GM18858 (cell line): ENCODE results near the gene ATP2C2.

Source experiments
- ATAC-seq: cut with Tn5 transposase; IDR thresholded peaks from one replicate; pipeline ENCODE4 v1.9.1; 2021; ENCODE audit not compliant: unreplicated experiment

ATP2C2 gene

DNA sequence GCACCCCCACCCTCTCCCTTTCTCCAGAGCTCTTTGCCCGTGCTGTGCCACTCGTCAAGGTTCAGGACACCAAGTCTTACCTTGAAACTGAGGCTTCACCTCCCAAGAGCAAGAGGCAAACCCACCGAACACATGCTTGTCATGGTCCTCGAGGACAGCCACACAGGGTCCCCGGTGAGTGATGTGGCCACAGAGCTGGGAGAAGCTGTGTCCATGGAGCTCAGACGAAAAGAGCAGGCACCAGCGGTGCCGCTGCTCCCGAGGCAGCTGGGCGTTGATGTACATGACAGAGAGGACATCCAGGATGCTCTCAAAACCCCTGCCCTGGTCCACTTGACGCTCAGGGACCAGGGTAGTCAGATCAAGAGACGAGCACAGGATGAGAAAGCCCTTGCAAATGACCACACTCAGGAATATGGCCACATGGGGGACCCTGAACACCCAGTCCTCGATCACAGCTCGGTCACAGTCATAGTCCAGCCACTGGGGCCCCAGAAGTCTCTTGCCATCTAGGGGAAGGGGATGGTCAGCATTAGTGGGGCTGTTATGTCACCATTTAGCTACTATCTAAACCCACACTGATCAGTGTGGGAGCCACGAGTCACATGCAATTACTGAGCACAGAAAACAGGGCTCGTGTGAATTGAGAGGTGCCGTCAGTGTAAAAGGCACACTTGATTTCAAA, 118.4 kb downstream of the ATP2C2 start:
- no peak for ATAC-seq

DNA sequence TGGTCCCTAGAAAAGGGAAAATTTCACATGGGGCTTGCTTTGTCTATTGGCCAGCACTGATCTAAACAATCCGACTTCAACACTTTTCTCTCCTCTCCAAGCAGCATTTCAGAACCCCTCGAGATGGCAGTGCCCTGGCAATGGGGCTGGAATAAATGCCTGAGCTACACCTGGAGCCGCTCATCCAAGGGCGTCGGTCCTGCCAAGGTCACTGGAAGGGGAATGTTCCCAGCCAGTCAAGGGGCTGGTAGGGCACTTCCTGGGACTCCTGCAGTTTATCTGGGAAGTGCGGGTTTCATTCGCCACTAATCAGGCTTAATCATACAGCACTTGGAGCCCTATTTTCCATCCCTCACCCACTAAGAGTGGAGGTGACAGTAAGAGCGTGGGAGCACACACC, 119.0 kb downstream of the ATP2C2 start:
- no peak for ATAC-seq

DNA sequence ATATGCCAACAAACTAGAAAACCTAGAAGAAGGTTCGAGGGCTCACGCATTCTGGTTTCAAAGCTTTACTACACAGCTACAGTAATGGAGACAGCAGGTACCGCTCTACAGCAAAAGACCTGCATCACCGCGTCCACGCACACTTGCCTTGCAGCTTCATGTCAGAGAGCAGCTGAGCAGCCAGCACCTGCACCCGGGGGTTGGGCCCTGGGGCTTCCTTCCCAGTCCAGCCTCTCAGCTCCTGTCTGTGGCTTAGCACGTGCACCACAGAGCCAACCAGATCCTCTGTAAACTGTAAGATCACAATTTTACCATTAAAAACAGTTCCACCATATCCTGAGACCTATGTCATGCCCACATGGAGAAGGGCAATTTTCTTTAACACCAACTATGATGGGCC, 120.8 kb downstream of the ATP2C2 start:
- ATAC-seq: no peak

DNA sequence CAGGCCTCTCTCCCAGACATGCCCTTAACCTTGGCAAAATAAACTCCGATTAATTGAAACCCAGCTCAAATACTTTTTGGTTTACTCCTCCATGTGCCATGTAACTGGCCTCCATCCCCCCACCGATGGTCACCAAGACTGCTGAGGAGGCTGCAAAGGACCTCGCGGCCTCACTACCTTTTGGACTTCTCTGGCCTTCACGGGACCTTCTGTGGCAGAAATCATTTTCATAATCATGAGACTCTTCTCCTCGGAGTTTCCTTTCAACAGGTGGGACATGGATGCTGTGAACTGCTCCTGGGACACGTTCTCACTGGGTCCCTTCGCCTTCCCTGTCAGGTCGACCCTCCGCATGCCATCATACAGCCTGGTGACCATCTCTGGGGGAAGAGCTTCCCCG, 127.2 kb downstream of the ATP2C2 start:
- ATAC-seq: no peak

DNA sequence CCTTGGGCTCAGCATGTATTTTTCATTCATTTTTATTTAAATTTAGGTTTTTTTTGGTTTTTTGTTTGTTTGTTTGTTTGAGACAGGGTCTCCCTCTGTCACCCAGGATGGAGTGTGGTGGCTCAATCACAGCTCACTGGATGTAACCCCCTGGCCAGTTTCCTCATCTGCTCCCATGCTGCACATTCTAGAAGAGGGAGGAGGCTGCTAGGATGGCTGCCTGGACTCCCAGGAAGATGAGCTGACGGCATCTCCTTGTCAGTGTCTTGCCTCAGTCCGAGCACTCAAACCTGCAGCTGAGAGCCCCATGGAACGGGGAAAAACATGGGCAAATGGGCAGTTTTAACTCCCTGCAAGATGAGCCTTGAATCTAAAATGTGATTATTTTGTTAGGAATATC, 128.7 kb downstream of the ATP2C2 start:
- ATAC-seq: no peak

DNA sequence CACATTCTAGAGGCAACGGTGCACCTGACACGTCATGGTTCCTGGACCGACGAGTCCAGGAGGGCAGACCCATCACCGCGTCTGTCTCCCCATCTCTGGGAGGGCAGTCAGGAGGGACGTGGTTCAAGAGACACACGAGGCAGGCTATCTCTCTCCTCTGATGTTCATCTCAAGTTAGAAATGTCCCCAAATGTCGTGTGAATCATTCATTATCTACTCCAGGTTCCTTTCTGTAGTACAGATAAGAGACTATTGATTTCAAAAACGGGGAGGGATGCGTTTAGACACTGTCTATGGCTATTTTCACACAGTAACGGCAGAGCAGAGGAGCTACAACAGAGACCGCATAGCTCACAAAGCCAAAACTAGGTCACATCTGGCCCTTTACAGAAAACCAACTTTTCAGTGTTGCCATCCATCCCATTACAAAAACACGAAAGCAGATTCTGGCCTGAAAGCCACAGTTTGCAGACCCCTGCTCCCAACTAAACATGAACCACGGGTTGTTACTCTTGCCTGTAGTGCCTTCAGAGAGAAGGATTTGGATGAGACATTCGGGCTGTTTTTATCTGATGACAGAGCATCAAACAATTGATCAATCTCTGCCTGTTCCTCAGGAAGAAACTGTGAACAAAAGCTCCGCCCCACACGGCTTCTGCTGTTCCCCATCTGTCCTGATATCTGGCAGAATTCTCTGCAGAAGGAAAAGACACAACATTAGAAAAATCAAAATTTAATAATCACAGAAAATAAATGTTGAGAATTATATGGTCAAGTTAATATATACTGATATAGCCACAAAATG, 129.3 kb downstream of the ATP2C2 start:
- no peak for ATAC-seq

DNA sequence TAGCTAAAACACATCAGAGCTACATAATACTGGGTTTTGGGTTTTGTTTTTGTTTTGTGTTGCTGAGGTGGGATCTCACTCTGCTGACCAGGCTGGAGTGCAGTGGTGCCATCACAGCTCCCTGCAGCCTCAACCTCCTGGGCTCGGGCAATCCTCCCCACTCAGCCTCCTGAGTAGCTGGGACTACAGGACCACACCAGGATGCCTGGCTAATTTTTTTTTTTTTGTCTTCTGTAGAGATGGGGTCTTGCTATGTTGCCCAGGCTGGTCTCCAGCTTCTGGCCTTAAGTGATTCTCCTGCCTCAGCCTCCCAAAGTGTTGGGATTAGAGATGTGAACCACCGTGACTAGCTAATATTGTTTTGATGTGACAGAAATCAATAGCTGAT, 129.9 kb downstream of the ATP2C2 start:
- no peak for ATAC-seq

DNA sequence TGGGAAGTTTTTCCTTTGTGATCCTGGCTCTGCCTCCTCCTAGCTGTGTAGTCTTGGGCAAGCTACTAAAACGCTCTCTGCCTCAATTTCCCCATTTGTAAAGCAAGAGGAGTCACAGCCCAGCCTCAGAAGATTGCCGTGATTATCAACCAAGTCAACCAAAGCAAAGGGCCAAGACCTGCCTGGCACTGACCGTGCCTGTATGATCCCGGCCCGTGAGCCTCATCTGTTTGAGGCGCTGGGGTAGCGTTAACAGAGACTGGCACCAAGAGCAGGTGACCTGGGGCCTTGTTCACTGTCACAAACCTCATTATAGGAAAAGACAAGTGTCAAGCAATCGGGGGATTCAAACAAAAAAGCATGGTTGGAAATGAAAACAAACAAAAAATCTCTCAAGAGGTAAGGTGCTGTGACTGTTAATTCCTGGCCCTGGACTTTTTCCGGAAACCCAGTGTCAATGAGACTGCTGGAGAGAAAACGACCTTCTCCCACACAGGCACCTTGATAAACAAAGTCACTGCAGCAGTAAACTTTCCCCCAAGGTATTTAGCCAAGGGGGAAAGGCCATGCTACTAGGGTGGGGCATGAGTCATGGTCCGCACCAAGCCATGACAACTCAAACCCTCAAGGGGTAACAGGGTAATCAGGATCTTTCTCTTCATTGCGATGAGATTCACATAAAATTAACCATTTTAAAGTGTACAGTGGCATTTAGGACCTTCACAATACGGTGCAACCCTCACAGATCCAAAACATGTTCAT, 130.7 kb downstream of the ATP2C2 start:
- ATAC-seq: no peak

DNA sequence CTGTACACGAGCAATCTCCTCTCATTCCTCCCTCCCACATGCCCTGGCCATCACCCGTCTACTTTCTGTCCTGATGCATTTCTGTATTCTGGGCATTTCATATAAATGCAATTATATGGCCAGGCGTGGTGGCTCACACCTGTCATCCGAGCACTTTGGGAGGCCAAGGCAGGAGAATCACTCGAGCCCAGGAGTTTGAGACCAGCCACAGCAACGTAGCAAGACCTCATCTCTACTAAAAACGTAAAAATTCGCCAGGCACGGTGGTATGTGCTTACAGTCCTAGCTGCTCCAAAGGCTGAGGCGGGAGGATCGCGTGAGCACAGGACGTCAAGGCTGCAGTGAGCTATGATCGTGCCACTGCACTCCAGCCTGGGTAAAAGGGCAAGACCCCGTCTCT, 131.3 kb downstream of the ATP2C2 start:
- no peak for ATAC-seq

DNA sequence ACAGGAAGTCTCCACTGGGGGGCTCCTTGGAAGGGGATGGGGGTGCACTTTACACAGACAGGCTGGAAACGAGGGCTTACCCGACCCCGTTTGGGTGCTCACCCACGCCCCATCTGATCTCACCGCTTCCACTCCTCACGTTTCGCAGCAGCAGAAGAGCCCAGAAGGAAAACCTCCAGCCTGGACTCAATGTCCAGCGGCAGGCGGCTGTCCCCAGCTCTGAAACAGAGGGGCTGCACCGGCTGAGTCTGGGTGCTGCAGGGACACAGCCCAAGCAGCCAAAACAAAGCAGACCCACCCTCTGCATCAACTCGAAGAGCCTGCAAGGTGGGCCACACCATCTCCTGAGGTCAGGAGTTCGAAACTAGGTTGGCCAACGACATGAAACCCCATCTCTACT, 132.2 kb downstream of the ATP2C2 start:
- no peak for ATAC-seq

DNA sequence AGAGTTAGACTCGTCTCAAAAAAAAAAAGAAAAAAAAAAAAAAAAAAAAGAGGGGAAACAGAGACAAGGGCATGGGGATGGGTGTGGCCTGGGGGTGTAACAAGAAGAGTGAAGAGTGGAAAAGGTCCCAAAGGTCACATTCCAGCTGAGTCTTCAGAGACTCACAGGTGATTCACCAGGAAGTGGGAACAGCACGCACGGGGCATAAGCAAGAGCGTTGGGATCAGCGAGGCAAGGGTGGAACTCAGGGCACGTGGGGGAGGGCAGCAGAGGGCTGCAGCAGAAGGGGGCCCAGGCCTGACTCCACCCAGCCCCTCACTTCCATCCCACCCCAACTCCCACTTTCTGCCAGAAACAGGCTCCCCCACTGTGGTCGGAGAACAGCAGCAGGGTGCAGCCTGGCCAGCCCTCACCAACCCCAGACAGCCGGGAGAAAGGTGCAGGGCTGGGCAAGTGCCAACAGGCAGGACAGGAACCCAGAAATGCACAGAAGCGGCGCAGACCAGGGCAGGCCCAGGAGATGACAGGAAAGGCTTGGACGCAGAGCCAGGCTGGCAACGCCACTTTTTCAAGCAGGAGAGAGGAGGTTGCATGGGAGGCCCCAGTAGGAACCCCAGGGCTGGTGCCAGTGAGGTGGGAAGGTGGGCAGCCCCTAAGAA, 132.9 kb downstream of the ATP2C2 start:
- ATAC-seq: no peak

DNA sequence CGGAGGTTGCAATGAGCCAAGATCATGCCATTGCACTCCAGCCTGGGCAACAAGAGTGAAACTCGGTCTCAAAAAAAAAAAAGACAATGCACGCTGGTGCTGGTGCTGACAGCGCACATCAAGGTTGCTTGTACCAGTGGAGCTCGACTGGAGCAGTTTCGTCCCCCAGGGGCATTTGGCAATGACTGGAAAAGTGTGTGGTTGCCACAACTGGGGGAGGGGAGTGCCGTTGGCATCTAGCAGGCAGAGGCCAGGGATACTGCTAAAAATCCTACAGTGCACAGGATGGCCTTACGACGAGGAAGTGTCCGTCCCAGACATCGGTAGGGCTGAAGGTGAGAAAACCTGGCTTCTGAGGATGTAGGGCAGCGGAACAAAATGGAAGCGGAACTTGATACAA, 133.7 kb downstream of the ATP2C2 start:
- ATAC-seq: no peak

DNA sequence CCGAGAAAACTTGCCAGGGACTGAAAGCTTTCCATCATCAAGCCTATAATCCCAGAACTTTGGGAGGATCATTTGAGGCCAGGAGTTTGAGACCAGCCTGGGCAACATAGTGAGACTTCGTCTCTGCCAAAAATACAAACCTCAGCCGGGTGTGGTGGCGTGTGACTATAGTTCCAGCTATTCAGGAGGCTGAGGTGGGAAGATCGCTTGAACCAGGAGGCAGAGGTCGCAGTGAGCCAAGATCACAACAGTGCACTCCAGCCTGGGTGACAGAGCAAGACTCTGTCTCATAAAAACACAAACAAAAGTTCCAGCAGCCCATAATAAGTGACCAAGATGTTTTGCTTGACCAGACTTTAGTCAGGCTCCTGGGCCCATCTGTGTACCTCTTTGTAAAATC, 134.2 kb downstream of the ATP2C2 start:
- ATAC-seq: no peak

DNA sequence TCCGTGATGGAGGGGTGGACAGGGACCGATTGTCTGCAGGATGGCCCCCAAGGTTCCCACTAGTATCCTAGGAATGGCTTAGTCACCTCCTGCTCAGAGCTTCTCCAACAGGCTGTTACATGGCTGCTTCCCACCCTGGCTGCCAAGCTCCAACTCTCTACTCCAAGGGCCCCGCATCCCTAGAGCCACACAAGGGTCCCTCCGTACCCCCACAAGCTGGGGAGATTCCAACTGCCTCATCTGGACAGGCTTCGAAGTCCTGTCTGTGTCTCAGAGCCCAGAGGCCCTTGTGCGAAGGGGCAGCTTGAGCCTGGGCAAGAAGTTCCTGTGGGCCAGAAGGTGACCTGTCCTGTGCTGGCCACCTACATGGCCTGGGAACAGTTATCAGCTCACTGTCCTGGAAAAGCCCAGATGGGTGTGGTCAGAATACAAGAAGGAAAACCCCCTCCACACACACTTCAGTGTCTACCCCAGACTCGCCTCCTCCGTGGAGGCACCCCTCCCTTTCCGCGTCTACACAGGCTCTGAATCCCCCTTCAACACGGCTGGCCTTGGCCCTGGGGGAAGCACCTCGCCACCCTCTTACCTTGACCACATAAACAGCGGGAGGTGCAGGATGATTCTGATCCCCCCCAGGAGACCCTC, 135.5 kb downstream of the ATP2C2 start:
- ATAC-seq: no peak

DNA sequence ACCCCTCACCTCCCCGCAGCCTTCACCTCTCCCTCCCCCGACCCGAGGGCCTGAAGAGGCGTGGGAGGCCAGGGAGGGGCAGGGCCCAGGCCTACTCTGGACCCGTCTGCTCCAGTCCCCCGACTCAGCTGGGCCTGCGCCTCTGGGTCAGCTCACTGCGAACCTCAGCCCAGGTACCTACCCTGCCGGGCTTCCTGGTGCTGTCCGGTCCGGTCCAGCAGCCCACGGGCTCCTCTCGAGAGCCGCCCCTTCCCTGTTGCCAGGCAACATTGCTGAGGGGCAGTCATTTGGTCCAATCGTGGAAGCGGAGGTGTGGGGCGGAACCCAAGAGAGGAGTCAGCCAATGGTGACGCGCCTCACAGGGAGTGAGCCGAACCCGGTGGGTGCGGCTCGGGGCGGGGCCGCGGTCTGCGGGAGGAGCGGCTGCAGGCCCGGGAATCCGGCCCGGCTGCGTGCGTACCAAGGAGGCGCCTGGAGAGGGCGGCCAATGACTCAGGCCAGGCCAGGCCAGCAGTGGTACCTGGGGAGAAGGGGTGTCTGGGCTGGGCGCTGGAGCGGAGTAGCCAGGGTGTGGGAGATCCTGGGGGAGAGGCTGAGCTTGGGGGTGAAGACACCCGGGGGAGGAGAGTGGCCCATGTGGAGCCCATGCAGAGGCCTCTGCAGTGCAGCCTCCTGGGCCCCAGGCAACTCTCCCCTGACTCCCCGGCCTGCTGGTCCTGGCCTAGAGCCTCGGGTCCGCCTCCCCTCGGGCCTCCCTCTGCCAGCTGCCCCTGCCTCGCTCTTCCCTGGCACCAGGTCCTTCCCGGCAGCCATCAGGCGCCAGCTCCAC, 136.3 kb downstream of the ATP2C2 start, which contains the start of gene MEAK7:
Gene MEAK7, minus strand, starts transcription at position 240 of the 829 bp plus-strand sequence. CDS start 6,573 bp downstream, outside the sequence.
- ATAC-seq: peak; percentile 99

DNA sequence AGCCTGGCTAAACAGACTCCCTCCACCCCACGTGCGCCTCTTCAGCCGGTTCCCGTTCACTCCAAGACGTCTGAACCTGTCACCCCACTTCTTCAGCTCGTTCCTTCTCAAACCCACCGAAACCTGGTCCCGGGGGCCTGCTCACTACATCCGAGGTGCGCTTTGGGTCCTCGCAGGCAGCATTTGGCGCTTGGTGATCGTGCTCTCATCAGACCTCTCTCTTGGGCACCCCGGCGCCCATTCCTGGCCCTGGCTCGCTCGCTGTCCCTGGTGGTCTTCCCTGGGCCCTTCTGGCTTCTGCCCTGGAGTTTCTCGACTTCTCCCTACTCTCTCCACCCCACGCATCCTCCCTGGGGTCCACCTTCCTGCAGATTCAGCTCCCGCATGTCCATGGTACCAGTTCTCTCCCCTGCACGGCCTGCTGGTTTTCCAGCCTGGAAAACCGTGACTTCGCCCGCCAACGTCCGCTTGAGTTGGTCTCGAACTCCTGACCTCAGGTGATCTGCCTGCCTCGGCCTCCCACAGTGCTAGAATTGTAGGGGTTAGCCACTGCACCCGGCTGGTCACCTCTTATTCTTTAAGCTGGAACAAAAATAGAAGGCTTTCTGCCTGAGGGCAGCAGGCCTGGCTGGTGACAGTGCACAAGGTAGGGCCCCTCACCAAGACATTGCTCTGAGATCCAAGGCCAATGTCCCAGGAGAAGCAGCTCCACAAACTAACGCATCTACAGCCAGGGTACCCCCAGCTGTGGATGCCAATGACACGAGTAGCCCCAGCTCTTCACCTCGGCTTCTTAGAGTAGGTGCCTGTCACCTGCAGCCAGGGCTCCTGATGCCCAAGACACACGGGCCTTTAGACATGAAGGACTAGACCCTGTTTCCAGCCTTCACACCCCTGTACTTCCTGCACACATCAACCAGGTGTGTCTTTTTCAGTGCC, 137.2 kb downstream of the ATP2C2 start:
- no peak for ATAC-seq

DNA sequence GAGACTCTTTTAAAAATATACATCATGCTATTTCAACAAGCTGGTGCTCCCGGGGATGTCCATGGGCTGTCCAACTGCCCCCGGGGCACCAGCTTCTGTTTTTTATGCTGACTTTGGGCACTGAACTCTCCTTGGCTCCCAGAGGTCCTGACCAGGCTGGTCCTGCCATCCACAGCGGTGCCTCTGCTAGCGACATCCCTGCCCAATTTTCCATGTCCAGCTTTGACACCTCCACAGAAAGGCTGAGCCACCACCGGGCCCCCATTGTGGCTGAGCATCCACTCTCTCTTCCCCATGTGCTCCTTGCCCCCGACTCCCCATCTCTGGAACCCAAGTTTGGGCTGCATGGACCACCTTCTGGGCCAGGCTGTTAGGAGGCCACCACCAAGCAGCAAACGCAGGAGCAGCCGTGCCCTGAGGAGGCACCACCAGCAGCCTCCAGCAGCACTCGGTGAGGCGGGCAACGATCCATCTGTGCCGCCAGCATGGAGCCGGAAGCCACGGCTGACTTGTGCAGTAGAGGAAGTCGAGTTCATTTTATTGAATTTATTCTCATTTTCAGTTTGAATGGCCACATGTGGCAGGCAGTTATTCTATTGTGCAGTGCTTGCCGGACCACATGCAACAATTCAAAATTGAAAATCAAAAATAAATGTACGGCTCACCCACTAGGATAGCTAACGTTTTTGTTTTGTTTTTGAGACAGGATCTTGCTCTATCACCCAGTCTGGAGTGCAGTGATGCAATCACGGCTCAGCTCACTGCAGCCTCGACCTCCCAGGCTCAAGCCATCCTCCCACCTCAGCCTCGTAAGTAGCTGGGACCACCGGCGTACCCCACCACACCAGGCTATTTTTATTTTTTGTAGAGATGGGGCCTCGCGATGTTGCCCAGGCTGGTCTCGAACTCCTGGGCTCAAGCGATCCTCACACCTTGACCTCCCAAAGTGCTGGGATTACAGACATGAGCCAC, 139.0 kb downstream of the ATP2C2 start:
- ATAC-seq: no peak

DNA sequence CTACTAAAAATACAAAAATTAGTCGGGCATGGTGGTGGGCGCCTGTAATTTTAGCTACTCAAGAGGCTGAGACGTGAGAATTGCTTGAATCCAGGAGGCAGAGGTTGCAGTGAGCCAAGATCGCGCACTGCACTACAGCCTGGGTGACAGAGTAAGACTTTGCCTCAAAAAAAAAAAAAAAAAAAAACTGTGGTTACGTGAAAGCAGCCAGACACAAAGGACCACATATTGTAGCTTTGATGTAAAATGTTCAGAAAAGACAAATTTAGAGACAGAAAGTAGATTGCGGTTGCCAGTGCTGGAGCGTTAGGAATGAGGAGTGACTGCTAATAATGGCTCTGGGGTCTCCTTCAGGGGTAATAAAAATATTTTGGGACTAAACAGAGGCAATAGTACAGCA, 140.2 kb downstream of the ATP2C2 start:
- ATAC-seq: no peak
